ENCODE results near the gene FSD1L.

Gene FSD1L

DNA sequence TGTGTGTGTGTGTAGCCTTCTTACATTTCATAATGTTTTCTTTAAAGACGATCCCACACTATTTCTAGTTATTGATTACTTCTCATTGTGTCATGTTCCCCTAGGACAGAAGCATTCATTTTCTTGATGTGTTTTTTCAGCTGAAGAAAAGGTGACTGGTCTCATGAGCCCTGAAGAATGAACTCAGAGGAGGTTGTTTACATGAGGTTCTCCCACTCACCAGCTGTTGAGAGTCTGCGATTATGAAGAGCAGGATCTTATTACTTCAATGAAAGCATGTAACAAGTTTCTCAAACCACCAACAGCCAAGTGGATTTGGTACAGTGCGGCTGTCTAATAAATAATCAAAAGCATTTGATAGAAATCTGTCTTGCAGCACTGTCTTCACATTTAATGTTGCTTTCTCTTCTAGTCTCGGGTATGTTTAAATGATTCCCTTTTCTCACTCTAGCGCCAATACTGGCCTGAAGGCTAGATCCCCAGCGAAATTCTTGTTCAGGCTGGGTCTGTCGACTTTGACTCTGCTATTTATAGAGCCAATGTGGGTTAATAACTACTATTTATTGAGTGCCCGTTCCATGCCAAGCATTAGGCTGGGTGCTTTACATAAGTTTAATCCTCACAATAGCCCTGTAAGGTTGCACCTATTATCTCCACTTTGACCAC is 9.6 kb upstream of the FSD1L start (continued):
- TF ChIP-seq, protein P1, sequence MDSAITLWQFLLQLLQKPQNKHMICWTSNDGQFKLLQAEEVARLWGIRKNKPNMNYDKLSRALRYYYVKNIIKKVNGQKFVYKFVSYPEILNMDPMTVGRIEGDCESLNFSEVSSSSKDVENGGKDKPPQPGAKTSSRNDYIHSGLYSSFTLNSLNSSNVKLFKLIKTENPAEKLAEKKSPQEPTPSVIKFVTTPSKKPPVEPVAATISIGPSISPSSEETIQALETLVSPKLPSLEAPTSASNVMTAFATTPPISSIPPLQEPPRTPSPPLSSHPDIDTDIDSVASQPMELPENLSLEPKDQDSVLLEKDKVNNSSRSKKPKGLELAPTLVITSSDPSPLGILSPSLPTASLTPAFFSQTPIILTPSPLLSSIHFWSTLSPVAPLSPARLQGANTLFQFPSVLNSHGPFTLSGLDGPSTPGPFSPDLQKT (IDR thresholded peaks at IDR 0.05; ENCODE audit: borderline replicate concordance, low read depth, low read length) = no peak
- TF ChIP-seq ZNF202 (tag by site-specific recombination; IDR thresholded peaks at IDR 0.05; ENCODE audit: borderline replicate concordance) = no peak
- TF ChIP-seq GLIS1 (tag by site-specific recombination; IDR thresholded peaks at IDR 0.05) = peak; percentile 59
- no peak for TF ChIP-seq ZNF48 (tag by site-specific recombination; IDR thresholded peaks at IDR 0.05)
- TF ChIP-seq REPIN1 (tag by site-specific recombination; IDR thresholded peaks at IDR 0.05; ENCODE audit: low read depth) = no peak
- TF ChIP-seq ZNF596 (tag by site-specific recombination; IDR thresholded peaks at IDR 0.05) = no peak
- no peak for TF ChIP-seq ZNF302 (tag by site-specific recombination; IDR thresholded peaks at IDR 0.05; ENCODE audit: low read depth)
- TF ChIP-seq ZNF223 (tag by site-specific recombination; IDR thresholded peaks at IDR 0.05) = no peak
- TF ChIP-seq, protein P2, sequence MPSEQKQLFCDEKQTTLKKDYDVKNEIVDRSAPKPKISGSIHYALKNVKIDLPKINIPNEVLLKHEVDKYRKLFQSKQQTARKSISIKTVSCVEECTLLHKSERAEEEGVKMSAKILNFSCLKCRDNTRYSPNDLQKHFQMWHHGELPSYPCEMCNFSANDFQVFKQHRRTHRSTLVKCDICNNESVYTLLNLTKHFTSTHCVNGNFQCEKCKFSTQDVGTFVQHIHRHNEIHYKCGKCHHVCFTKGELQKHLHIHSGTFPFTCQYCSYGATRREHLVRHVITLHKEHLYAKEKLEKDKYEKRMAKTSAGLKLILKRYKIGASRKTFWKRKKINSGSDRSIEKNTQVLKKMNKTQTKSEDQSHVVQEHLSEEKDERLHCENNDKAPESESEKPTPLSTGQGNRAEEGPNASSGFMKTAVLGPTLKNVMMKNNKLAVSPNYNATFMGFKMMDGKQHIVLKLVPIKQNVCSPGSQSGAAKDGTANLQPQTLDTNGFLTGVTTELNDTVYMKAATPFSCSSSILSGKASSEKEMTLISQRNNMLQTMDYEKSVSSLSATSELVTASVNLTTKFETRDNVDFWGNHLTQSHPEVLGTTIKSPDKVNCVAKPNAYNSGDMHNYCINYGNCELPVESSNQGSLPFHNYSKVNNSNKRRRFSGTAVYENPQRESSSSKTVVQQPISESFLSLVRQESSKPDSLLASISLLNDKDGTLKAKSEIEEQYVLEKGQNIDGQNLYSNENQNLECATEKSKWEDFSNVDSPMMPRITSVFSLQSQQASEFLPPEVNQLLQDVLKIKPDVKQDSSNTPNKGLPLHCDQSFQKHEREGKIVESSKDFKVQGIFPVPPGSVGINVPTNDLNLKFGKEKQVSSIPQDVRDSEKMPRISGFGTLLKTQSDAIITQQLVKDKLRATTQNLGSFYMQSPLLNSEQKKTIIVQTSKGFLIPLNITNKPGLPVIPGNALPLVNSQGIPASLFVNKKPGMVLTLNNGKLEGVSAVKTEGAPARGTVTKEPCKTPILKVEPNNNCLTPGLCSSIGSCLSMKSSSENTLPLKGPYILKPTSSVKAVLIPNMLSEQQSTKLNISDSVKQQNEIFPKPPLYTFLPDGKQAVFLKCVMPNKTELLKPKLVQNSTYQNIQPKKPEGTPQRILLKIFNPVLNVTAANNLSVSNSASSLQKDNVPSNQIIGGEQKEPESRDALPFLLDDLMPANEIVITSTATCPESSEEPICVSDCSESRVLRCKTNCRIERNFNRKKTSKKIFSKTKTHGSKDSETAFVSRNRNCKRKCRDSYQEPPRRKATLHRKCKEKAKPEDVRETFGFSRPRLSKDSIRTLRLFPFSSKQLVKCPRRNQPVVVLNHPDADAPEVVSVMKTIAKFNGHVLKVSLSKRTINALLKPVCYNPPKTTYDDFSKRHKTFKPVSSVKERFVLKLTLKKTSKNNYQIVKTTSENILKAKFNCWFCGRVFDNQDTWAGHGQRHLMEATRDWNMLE (tag by site-specific recombination; conservative IDR thresholded peaks at IDR 0.05; ENCODE audit: low read depth) = no peak
- TF ChIP-seq ZNF658 (tag by site-specific recombination; IDR thresholded peaks at IDR 0.05) = no peak
- TF ChIP-seq EGR2 (tag by site-specific recombination; IDR thresholded peaks at IDR 0.05; ENCODE audit: low read depth) = peak; percentile 54
- peak; percentile 19; the same call in 1 of the 2 replicates for TF ChIP-seq TRIM28 (IDR thresholded peaks at IDR 0.05; ENCODE audit: borderline replicate concordance, low read length)
- TF ChIP-seq, protein P3, sequence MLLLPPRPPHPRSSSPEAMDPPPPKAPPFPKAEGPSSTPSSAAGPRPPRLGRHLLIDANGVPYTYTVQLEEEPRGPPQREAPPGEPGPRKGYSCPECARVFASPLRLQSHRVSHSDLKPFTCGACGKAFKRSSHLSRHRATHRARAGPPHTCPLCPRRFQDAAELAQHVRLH (tag by site-specific recombination; IDR thresholded peaks at IDR 0.05) = no peak

DNA sequence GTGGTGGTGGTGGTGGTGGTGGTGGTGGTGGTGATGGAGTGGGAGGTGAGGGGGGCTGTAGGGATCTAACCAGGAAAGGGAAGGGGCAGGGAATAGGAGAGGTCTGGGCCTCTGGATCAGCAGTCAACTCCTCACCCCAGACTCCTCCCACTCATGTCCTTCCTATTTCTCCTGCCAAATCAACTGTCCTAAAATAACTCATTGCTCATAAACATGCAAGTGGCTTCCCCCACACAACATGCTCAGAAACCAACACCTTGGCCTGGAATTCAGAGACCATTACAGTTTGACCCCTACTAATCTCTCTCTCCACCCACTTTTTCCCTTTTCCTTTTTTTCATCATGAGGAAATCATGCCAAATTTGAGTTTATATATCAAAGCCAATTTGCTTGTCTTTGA is 8.4 kb upstream of the FSD1L start:
- H3K27ac ChIP-seq (ENCODE audit: extremely low read depth, low read depth, low read length) = no peak overlapping the region
- ChIA-PET POLR2A (no interaction called here), CTCF (no interaction called here)
- peak; percentile 68 for TF ChIP-seq EGR2 (tag by site-specific recombination; IDR thresholded peaks at IDR 0.05; ENCODE audit: low read depth)
- peak; percentile 82 for TF ChIP-seq ZFHX2 (tag by site-specific recombination; conservative IDR thresholded peaks at IDR 0.05)
- no peak for TF ChIP-seq ZNF776 (tag by site-specific recombination; IDR thresholded peaks at IDR 0.05; ENCODE audit: borderline replicate concordance)
- no peaks in the 10 kb centered on the region for H3K4me1 ChIP-seq (ENCODE audit: control insufficient read depth, insufficient read depth, low read length)
- H3K9me3 ChIP-seq (ENCODE audit: control insufficient read depth, insufficient read depth, low read depth, low read length) = no peaks in the 10 kb centered on the region
- H3K4me3 ChIP-seq (ENCODE audit: low read depth, low read length) = no peak overlapping the region
- H3K36me3 ChIP-seq (ENCODE audit: control insufficient read depth in 2 of 2, insufficient read depth in 1 of 2, low read length in 2 of 2) = no peaks in the 10 kb centered on the region

DNA sequence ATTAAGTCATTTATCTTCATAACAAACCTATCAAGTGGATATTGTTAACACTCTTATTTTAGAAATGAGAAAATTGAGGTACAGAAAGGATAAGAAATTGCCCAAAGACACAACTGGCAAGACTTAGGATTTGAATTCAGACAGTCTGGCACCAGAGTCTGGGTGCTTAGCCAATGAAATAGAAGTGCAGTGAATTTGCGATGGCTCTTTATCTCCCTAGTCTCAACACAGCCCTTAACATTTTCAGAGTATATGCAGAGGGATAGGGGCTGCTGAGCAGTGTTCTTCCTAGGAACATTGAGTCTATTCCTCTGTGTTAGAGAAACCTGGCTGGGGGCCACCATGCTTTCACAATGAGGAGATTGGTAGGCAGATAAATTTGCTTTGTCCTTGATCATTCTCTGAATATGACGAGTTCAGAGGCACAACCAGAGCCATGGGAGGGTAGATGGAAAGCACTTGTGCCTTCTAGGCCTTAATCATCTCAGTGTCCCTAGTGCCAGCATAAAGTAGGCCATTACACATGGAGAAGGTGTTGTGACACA is 6.1 kb upstream of the FSD1L start:
- no peak for TF ChIP-seq SP3 (tag by site-specific recombination; IDR thresholded peaks at IDR 0.05)
- TF ChIP-seq, protein P4, sequence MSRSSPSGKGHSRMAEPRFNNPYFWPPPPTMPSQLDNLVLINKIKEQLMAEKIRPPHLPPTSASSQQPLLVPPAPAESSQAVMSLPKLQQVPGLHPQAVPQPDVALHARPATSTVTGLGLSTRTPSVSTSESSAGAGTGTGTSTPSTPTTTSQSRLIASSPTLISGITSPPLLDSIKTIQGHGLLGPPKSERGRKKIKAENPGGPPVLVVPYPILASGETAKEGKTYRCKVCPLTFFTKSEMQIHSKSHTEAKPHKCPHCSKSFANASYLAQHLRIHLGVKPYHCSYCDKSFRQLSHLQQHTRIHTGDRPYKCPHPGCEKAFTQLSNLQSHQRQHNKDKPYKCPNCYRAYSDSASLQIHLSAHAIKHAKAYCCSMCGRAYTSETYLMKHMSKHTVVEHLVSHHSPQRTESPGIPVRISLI (tag by site-specific recombination; IDR thresholded peaks at IDR 0.05) = no peak
- TF ChIP-seq ZNF791 (tag by site-specific recombination; IDR thresholded peaks at IDR 0.05) = no peak
- no peak for TF ChIP-seq ZFP41 (tag by site-specific recombination; IDR thresholded peaks at IDR 0.05; ENCODE audit: borderline replicate concordance)
- no peak for TF ChIP-seq KLF10 (tag by site-specific recombination; IDR thresholded peaks at IDR 0.05)
- TF ChIP-seq ZNF777 (tag by site-specific recombination; IDR thresholded peaks at IDR 0.05; ENCODE audit: borderline replicate concordance) = no peak
- Histone ChIP-seq H3K9me3 (ENCODE audit: control insufficient read depth, insufficient read depth, low read depth, low read length) (no peaks in the 10 kb centered on the region), H3K4me1 (ENCODE audit: control insufficient read depth, insufficient read depth, low read length) (no peaks in the 10 kb centered on the region), H3K27ac (ENCODE audit: extremely low read depth, low read depth, low read length) (no peak overlapping the region), H3K36me3 (ENCODE audit: control insufficient read depth in 2 of 2, insufficient read depth in 1 of 2, low read length in 2 of 2) (no peaks in the 10 kb centered on the region), H3K4me3 (ENCODE audit: low read depth, low read length) (no peak overlapping the region)
- CTCF ChIA-PET = no interaction called here
- POLR2A ChIA-PET = no interaction called here
